Neural cell (in vitro differentiated cells): Measurements from ENCODE around the gene CCDC107. TPM values are rescaled to one million over a fixed set of nuclear protein-coding genes. Genes with fewer than 3 reads are reported as not detected.

Experiments used
- H2AFZ ChIP-seq: fragments of 200-600, 300-800 bp; sonication (generic), shearing (Covaris generic); 2 replicates; pipeline ENCODE4 v1.6.0; 2014; ENCODE audit warnings: low read depth, mild to moderate bottlenecking, antibody characterized with exemption, low read length, moderate library complexity
- H3F3A ChIP-seq: fragments of 200-600 bp; shearing (Covaris generic); 2 replicates; pipeline ENCODE4 v1.6.1; 2016; ENCODE audit warnings: mild to moderate bottlenecking, moderate library complexity, mixed read lengths, antibody characterized with exemption, low read length; ENCODE audit not compliant: insufficient read depth, poor library complexity, severe bottlenecking
- H3K27ac ChIP-seq: fragments of 200-600, 300-800 bp; sonication (generic), shearing (Covaris generic); 2 replicates; pipeline ENCODE4 v1.5.1; 2014; ENCODE audit warnings: mild to moderate bottlenecking, low read length, moderate library complexity
- H3K27me3 ChIP-seq: fragments of 300-800, 200-600 bp; sonication (generic), shearing (Covaris generic); 2 replicates; pipeline ENCODE4 v1.6.0; 2014; ENCODE audit warnings: mild to moderate bottlenecking, low read depth, low read length, moderate library complexity; ENCODE audit not compliant: insufficient read depth
- H3K36me3 ChIP-seq: fragments of 300-800, 200-600 bp; sonication (generic), shearing (Covaris generic); 2 replicates; pipeline ENCODE4 v1.5.1; 2014; ENCODE audit warnings: mild to moderate bottlenecking, antibody characterized with exemption, low read length, moderate library complexity; ENCODE audit not compliant: insufficient read depth
- H3K4me2 ChIP-seq: fragments of 300-800, 200-600 bp; sonication (generic), shearing (Covaris generic); 2 replicates; pipeline ENCODE4 v1.6.0; 2014; ENCODE audit warnings: mild to moderate bottlenecking, low read length
- H3K4me3 ChIP-seq: fragments of 300-800, 200-600 bp; sonication (generic), shearing (Covaris generic); 2 replicates; pipeline ENCODE4 v1.5.1; 2014; ENCODE audit warnings: mild to moderate bottlenecking, low read length, moderate library complexity
- H3K79me2 ChIP-seq: fragments of 200-600 bp; shearing (Covaris generic); replicated peaks from 2 replicates; pipeline ENCODE4 v1.6.0; 2014; ENCODE audit warnings: mild to moderate bottlenecking, low read length, moderate library complexity; ENCODE audit not compliant: insufficient read depth
- H3K9ac ChIP-seq: fragments of 300-800, 200-600 bp; sonication (generic), shearing (Covaris generic); 2 replicates; pipeline ENCODE4 v1.6.1; 2016; ENCODE audit warnings: mild to moderate bottlenecking, low read length, mixed read lengths
- H3K9me2 ChIP-seq: fragments of 200-600 bp; shearing (Covaris generic); 2 replicates; pipeline ENCODE4 v1.6.1; 2016; ENCODE audit warnings: mild to moderate bottlenecking, low read length, mixed read lengths; ENCODE audit not compliant: insufficient read depth
- H3K9me3 ChIP-seq: fragments of 200-600, 300-800 bp; sonication (generic), shearing (Covaris generic); 2 replicates; pipeline ENCODE4 v1.6.1; 2016; ENCODE audit warnings: mild to moderate bottlenecking, mixed run types, low read length, moderate library complexity, mixed read lengths
- H4K20me1 ChIP-seq: fragments of 200-600 bp; shearing (Covaris generic); 2 replicates; pipeline ENCODE4 v1.6.1; 2016; ENCODE audit warnings: mild to moderate bottlenecking, mixed run types; ENCODE audit not compliant: insufficient read depth
- CTCF ChIP-seq: fragments of 450-650 bp; IDR thresholded peaks from 2 replicates; pipeline ENCODE4 v1.5.1; 2014; ENCODE audit warnings: antibody characterized with exemption, mild to moderate bottlenecking, moderate library complexity; ENCODE audit not compliant: poor library complexity, severe bottlenecking
- EP300 ChIP-seq: fragments of 450-650 bp; conservative IDR thresholded peaks from 2 replicates; pipeline ENCODE4 v1.6.1; 2014; ENCODE audit warnings: antibody characterized with exemption, mild to moderate bottlenecking, moderate library complexity; ENCODE audit not compliant: poor library complexity, severe bottlenecking
- EZH2 ChIP-seq: fragments of 200-600, 300-800 bp; shearing (Covaris generic), sonication (generic); IDR thresholded peaks from 2 replicates; pipeline ENCODE4 v1.6.1; 2014; ENCODE audit warnings: antibody characterized with exemption, low read length, borderline replicate concordance, mild to moderate bottlenecking; ENCODE audit not compliant: insufficient read depth, poor library complexity, severe bottlenecking
- MXI1 ChIP-seq: fragments of 450-650 bp; conservative IDR thresholded peaks from 2 replicates; pipeline ENCODE4 v1.6.1; 2014; ENCODE audit warnings: antibody characterized with exemption, mild to moderate bottlenecking; ENCODE audit not compliant: poor library complexity, severe bottlenecking
- POLR2AphosphoS5 ChIP-seq: IDR thresholded peaks from 2 replicates; pipeline ENCODE4 v1.6.1; 2012
- RAD21 ChIP-seq: fragments of 450-650 bp; conservative IDR thresholded peaks from 2 replicates; pipeline ENCODE4 v1.6.1; 2014; ENCODE audit warnings: antibody characterized with exemption, mild to moderate bottlenecking, moderate library complexity
- REST ChIP-seq: IDR thresholded peaks from 2 replicates; pipeline ENCODE4 v1.6.1; 2012; ENCODE audit warnings: borderline replicate concordance
- SMC3 ChIP-seq: fragments of 450-650 bp; conservative IDR thresholded peaks from 2 replicates; pipeline ENCODE4 v1.6.1; 2014; ENCODE audit warnings: antibody characterized with exemption, mild to moderate bottlenecking, moderate library complexity; ENCODE audit not compliant: poor library complexity
- TAF1 ChIP-seq: IDR thresholded peaks from 2 replicates; pipeline ENCODE4 v1.6.1; 2012; ENCODE audit warnings: low read depth
- polyA plus RNA-seq: library from polyadenylated mRNA; depleted of rRNA; stranded (reverse); fragments of >200 nt; gene quantifications from 2 replicates; pipeline ENCODE4 v1.2.3, GENCODE V29; 2014

CCDC107 gene
- polyA plus RNA-seq, 1 donor from 2014 or later, result 41.4 TPM

- TF ChIP-seq POLR2AphosphoS5 (no peak), TAF1 (no peak), REST (no peak)
- Histone ChIP-seq H3K4me2 (no peak overlapping the region), H3K9ac (no peak overlapping the region), H3K27me3 (no peaks in the 10 kb centered on the region), H3K4me3 (no peak overlapping the region), H3K27ac (no peak overlapping the region), H2AFZ (no peak overlapping the region), H3K79me2 (no peaks in the 10 kb centered on the region), H3F3A (no peaks in the 10 kb centered on the region), H3K36me3 (no peaks in the 10 kb centered on the region), H4K20me1 (no peaks in the 10 kb centered on the region), H3K9me3 (no peaks in the 10 kb centered on the region), H3K9me2 (no peaks in the 10 kb centered on the region)
Measured at GRCh38 chr9:35674025-35674361, 15.9 kb downstream of the CCDC107 start.

- Histone ChIP-seq H3K27me3 (no peaks in the 10 kb centered on the region), H3K4me2 (no peak overlapping the region), H3K27ac (no peak overlapping the region), H3K9me3 (no peaks in the 10 kb centered on the region), H3K9me2 (no peaks in the 10 kb centered on the region), H3K4me3 (peak overlapping the region; percentile 59), H4K20me1 (no peaks in the 10 kb centered on the region), H3K79me2 (no peaks in the 10 kb centered on the region), H3K9ac (no peak overlapping the region), H3F3A (no peaks in the 10 kb centered on the region), H3K36me3 (no peaks in the 10 kb centered on the region), H2AFZ (peak overlapping the region; percentile 14)
- TF ChIP-seq TAF1 (no peak), EP300 (no peak), CTCF (no peak), EZH2 (no peak), SMC3 (no peak), RAD21 (no peak), POLR2AphosphoS5 (no peak), MXI1 (no peak), REST (no peak)
Measured at GRCh38 chr9:35675204-35675603, 17.1 kb downstream of the CCDC107 start.
